Adrenal gland (tissue), 12 donors: Measurements from ENCODE around the gene SNPH. TPM values are rescaled to one million over a fixed set of nuclear protein-coding genes. Genes with fewer than 3 reads are reported as not detected.

Experiments used
- DNase-seq, 7 donors: peaks; one replicate each; pipeline ENCODE4 v3.0.0-alpha.2; 2019 to 2020
- H3K27ac ChIP-seq, 5 donors: fragments of 200-600 bp; sonication (generic) in 4 of 5; 1 replicate in 3 of 5; 2 replicates in 2 of 5; pipeline versions ENCODE4 v1.5.1 to v1.8.0; 2016 to 2020; ENCODE audit warnings: mild to moderate bottlenecking in 1 of 5
- H3K27me3 ChIP-seq: fragments of 200-600 bp; 2 replicates; pipeline ENCODE4 v1.8.0; 2021
- H3K36me3 ChIP-seq, 2 donors: fragments of 200-600 bp; replicated peaks in 1 of 2; 1 replicate in 1 of 2; 2 replicates in 1 of 2; pipeline versions ENCODE4 v1.5.1 to v1.8.0; 2018 to 2022
- H3K4me1 ChIP-seq, 2 donors: fragments of 200-600 bp; replicated peaks in 1 of 2; 1 replicate in 1 of 2; 2 replicates in 1 of 2; pipeline versions ENCODE4 v1.5.1 to v1.8.0; 2018 to 2021
- H3K4me3 ChIP-seq, 4 donors: fragments of 200-600 bp; sonication (generic) in 3 of 4; one replicate each; pipeline ENCODE4 v1.5.1; 2016 to 2018
- H3K9me3 ChIP-seq, 3 donors: fragments of 200-600 bp; sonication (generic) in 1 of 3; replicated peaks in 1 of 3; 1 replicate in 2 of 3; 2 replicates in 1 of 3; pipeline versions ENCODE4 v1.5.1 to v1.8.0; 2016 to 2021
- CTCF ChIP-seq, 6 experiments: fragments of 450-650 bp in 4 of 6; fragments of 200-600 bp in 2 of 6; sonication (generic) in 1 of 6; IDR thresholded peaks; 1 replicate in 5 of 6; 2 replicates in 1 of 6; pipeline versions ENCODE4 v1.5.1 to v1.8.0; 2016 to 2021; ENCODE audit warnings: antibody characterized with exemption in 6 of 6, mild to moderate bottlenecking in 2 of 6, moderate library complexity in 1 of 6
- POLR2A ChIP-seq, 2 donors: fragments of 450-650 bp; IDR thresholded peaks; one replicate each; pipeline ENCODE4 v1.6.1; 2017; ENCODE audit warnings: antibody characterized with exemption in 2 of 2, mild to moderate bottlenecking in 2 of 2, moderate library complexity in 1 of 2
- WGBS, 4 donors: extraction: QIAGEN DNeasy Blood & Tissue Kit in 2 of 4; methylation state at CpG; one replicate each; pipeline versions ENCODE4 v1.1.5 to v1.1.7; 2013 to 2017; 5-methylcytosine and 5-hydroxymethylcytosine counted together
- intact Hi-C, 2 donors: fragments of 100-400 bp; cut with DNase I; formaldehyde crosslinking; loops; one replicate each; pipeline versions ENCODE4 v1.14.1 to v1.15.0; 2022 to 2023
- polyA plus RNA-seq, 3 donors: library from polyadenylated mRNA; stranded (reverse); fragments of 200-250 nt in 2 of 3; fragments of 350-450 nt in 1 of 3; fragmentation: Illumina TruSeq in 1 of 3; extraction: RNeasy Lipid Tissue Mini Kit (QIAGEN cat#74804) in 1 of 3; gene quantifications; one replicate each; pipeline ENCODE4 v1.2.3, GENCODE V29; 2013 to 2014
- total RNA-seq, 9 donors: library from RNA; depleted of rRNA in 4 of 9; stranded (reverse); fragments of >200 nt in 4 of 9; fragments of 120-200 nt in 1 of 9; fragmentation: NEBNext Ultra II Directional in 1 of 9; extraction: Animal tissue kit (Norgen Biotek cat#: 25700) in 1 of 9; gene quantifications; one replicate each; pipeline versions ENCODE4 v1.1.0 to v1.2.4, GENCODE V29; 2013 to 2023
- donor health status: healthy with polysubstance abuse.
- donor health status: Bipolar disorder and iron deficiency.
- donor health status: DM: yes; HTN: yes; CAD: no.
- donor health status: DM: no; HTN: no; CAD: no.
- donor health status: DM: no; HTN: no; CAD: no.
- donor health status: DM: yes; HTN: yes; CAD: no.

Gene SNPH
- total and polyA plus RNA-seq, 12 donors = 2.1 to 18.9 (median 5.8) TPM

GRCh38 chr20:1281279-1282057 is 15.4 kb downstream of the SNPH start:
- TF ChIP-seq CTCF (IDR thresholded peaks at IDR 0.05) (no peak), POLR2A (IDR thresholded peaks at IDR 0.05) (no peak)
- H3K4me3 ChIP-seq = no peak overlapping the region
- H3K27ac ChIP-seq = no peak overlapping the region
- DNase-seq = peak in 1 of 7 donors; percentile 10
- no peaks in the 10 kb centered on the region for H3K36me3 ChIP-seq
- 74 to 85% (median 79%) methylated on average over 7 of the region's 7 CpGs for WGBS, 4 donors
- intact Hi-C loops = no loop called here
- no peaks in the 10 kb centered on the region for H3K9me3 ChIP-seq
- no peaks in the 10 kb centered on the region for H3K27me3 ChIP-seq
- H3K4me1 ChIP-seq = no peaks in the 10 kb centered on the region

GRCh38 chr20:1282966-1283365 is 16.9 kb downstream of the SNPH start:
- H3K9me3 ChIP-seq = no peaks in the 10 kb centered on the region
- no peaks in the 10 kb centered on the region for H3K27me3 ChIP-seq
- no peak overlapping the region for H3K27ac ChIP-seq
- peak in 1 of 7 donors; percentile 24 for DNase-seq
- no peak overlapping the region for H3K4me3 ChIP-seq
- TF ChIP-seq POLR2A (IDR thresholded peaks at IDR 0.05) = no peak
- no peak for TF ChIP-seq CTCF (IDR thresholded peaks at IDR 0.05)
- H3K4me1 ChIP-seq = no peaks in the 10 kb centered on the region
- 72 to 83% (median 76%) methylated on average over 2 to 3 of the region's 3 CpGs for WGBS, 4 donors
- intact Hi-C loops = no loop called here
- no peaks in the 10 kb centered on the region for H3K36me3 ChIP-seq

- no peak overlapping the region for H3K4me3 ChIP-seq
- no peaks in the 10 kb centered on the region for H3K36me3 ChIP-seq
- 90 to 92% (median 91%) methylated on average over 8 to 9 of the region's 9 CpGs for WGBS, 4 donors
- no peaks in the 10 kb centered on the region for H3K9me3 ChIP-seq
- TF ChIP-seq CTCF (IDR thresholded peaks at IDR 0.05) = no peak
- intact Hi-C loops = no loop called here
- no peak overlapping the region for H3K27ac ChIP-seq
- no peak for DNase-seq
- no peaks in the 10 kb centered on the region for H3K4me1 ChIP-seq
- H3K27me3 ChIP-seq = no peaks in the 10 kb centered on the region
Observed at GRCh38 chr20:1283522-1284510, 17.7 kb downstream of the SNPH start.
